IMR-90 (cell line): ENCODE data around the gene MYOCD. TPM values are rescaled to one million over a fixed set of nuclear protein-coding genes. Genes with fewer than 3 reads are reported as not detected.

Source experiments
- ATAC-seq: fragments of 200-7000 bp; cut with Tn5 transposase; 2 replicates; pipeline ENCODE4 v1.9.1; 2020; ENCODE audit warnings: low read depth, mild to moderate bottlenecking, moderate library complexity
- BruUV-seq: library from RNA; stranded (reverse); fragments of 400-500 nt; replicated peaks from 2 replicates; lab custom pipeline; 2021; lab: Mats Ljungman, UMichigan
- CTCF ChIA-PET: fragments of 300-600 bp; formaldehyde crosslinking; extraction: SDS; loops from one replicate; lab custom pipeline; 2021; ENCODE audit warnings: antibody characterized with exemption; lab: Yijun Ruan, JAX
- POLR2A ChIA-PET: fragments of 300-600 bp; sonication (Branson Sonifier 250); formaldehyde crosslinking; loops from one replicate; lab custom pipeline; 2022; ENCODE audit warnings: antibody characterized with exemption; ENCODE audit not compliant: unreplicated experiment; lab: Charles Lee
- DNase-seq: peaks from one replicate; pipeline ENCODE4 v3.0.0; 2013
- H2AFZ ChIP-seq: replicated peaks from 2 replicates; pipeline ENCODE3; 2013; ENCODE audit warnings: low read length, mild to moderate bottlenecking; ENCODE audit not compliant: poor library complexity
- H2AK5ac ChIP-seq: 2 replicates; pipeline ENCODE4 v1.6.1; 2013; ENCODE audit warnings: low read depth, low read length, inconsistent platforms
- H2AK9ac ChIP-seq: replicated peaks from 2 replicates; pipeline ENCODE3; 2013; ENCODE audit warnings: mild to moderate bottlenecking, low read depth, low read length, moderate library complexity; ENCODE audit not compliant: poor library complexity
- H2BK120ac ChIP-seq: 2 replicates; pipeline ENCODE4 v1.6.1; 2013; ENCODE audit warnings: low read depth, low read length, inconsistent platforms
- H2BK15ac ChIP-seq: 3 replicates; pipeline ENCODE4 v1.6.1; 2013; ENCODE audit warnings: low read depth, low read length, inconsistent platforms
- H2BK20ac ChIP-seq: 2 replicates; pipeline ENCODE4 v1.6.1; 2013; ENCODE audit warnings: low read depth, mild to moderate bottlenecking, inconsistent platforms, low read length, moderate library complexity
- H2BK5ac ChIP-seq: 2 replicates; pipeline ENCODE4 v1.6.1; 2013; ENCODE audit warnings: mild to moderate bottlenecking, low read depth, low read length, inconsistent platforms; ENCODE audit not compliant: poor library complexity, severe bottlenecking
- H3K14ac ChIP-seq: replicated peaks from 2 replicates; pipeline ENCODE4 v1.6.1; 2013; ENCODE audit warnings: low read depth, low read length, inconsistent platforms
- H3K18ac ChIP-seq: 2 replicates; pipeline ENCODE4 v1.6.1; 2013; ENCODE audit warnings: low read depth, low read length, control low read depth
- H3K23ac ChIP-seq: 2 replicates; pipeline ENCODE4 v1.6.1; 2013; ENCODE audit warnings: low read depth, low read length, inconsistent platforms
- H3K27ac ChIP-seq: 2 replicates; pipeline ENCODE4 v1.5.1; 2013; ENCODE audit warnings: mild to moderate bottlenecking, control low read depth, low read length; ENCODE audit not compliant: insufficient read depth
- H3K27me3 ChIP-seq: 2 replicates; pipeline ENCODE4 v1.6.1; 2013; ENCODE audit warnings: low read length; ENCODE audit not compliant: control insufficient read depth, insufficient read depth
- H3K36me3 ChIP-seq: 2 replicates; pipeline ENCODE4 v1.6.1; 2013; ENCODE audit warnings: low read length, mixed read lengths; ENCODE audit not compliant: control insufficient read depth, insufficient read depth
- H3K4ac ChIP-seq: 2 replicates; pipeline ENCODE4 v1.6.1; 2013; ENCODE audit warnings: low read depth, low read length, inconsistent platforms
- H3K4me1 ChIP-seq: 2 replicates; pipeline ENCODE4 v1.6.1; 2013; ENCODE audit warnings: low read length, mixed read lengths; ENCODE audit not compliant: control insufficient read depth, insufficient read depth
- H3K4me2 ChIP-seq: 2 replicates; pipeline ENCODE4 v1.6.1; 2013; ENCODE audit warnings: low read depth, mild to moderate bottlenecking, control low read depth, low read length, moderate library complexity
- H3K4me3 ChIP-seq: 2 replicates; pipeline ENCODE4 v1.5.1; 2013; ENCODE audit warnings: low read depth, mild to moderate bottlenecking, control low read depth, low read length, moderate library complexity; ENCODE audit not compliant: insufficient read depth
- H3K56ac ChIP-seq: 2 replicates; pipeline ENCODE4 v1.6.1; 2013; ENCODE audit warnings: low read length, inconsistent platforms; ENCODE audit not compliant: insufficient read depth; ENCODE audit errors: extremely low read depth
- H3K79me1 ChIP-seq, 2 experiments: 2 replicates each; pipeline ENCODE4 v1.6.1; 2013; ENCODE audit warnings: low read length in 2 of 2, inconsistent platforms in 1 of 2, low read depth in 1 of 2
- H3K9ac ChIP-seq: 2 replicates; pipeline ENCODE4 v1.6.1; 2013; ENCODE audit warnings: low read depth, low read length, control low read depth
- H3K9me1 ChIP-seq: 2 replicates; pipeline ENCODE4 v1.6.1; 2013; ENCODE audit warnings: low read length, inconsistent platforms; ENCODE audit not compliant: insufficient read depth
- H3K9me3 ChIP-seq: 2 replicates; pipeline ENCODE4 v1.6.1; 2013; ENCODE audit warnings: low read length; ENCODE audit not compliant: control insufficient read depth, insufficient read depth
- H4K20me1 ChIP-seq: 2 replicates; pipeline ENCODE4 v1.6.1; 2013; ENCODE audit warnings: low read length, inconsistent platforms; ENCODE audit not compliant: insufficient read depth
- H4K5ac ChIP-seq: 2 replicates; pipeline ENCODE4 v1.6.1; 2013; ENCODE audit warnings: mild to moderate bottlenecking, low read depth, low read length, control low read depth
- H4K8ac ChIP-seq, 2 experiments: 2 replicates each; pipeline ENCODE4 v1.6.1; 2013; ENCODE audit warnings: low read depth in 2 of 2, low read length in 2 of 2, control low read depth in 1 of 2, inconsistent platforms in 1 of 2
- H4K91ac ChIP-seq: 2 replicates; pipeline ENCODE4 v1.6.1; 2013; ENCODE audit warnings: low read depth, low read length, inconsistent platforms; ENCODE audit not compliant: insufficient read depth
- ELK1 ChIP-seq: fragments of 150-350 bp; IDR thresholded peaks from 2 replicates; pipeline ENCODE4 v1.6.1; 2016; ENCODE audit warnings: low read depth, mild to moderate bottlenecking, low read length, moderate library complexity, borderline replicate concordance
- MAFK ChIP-seq: IDR thresholded peaks from 2 replicates; pipeline ENCODE4 v1.6.1; 2012; ENCODE audit warnings: low read depth, low read length, improper control_type of control experiment
- MXI1 ChIP-seq: IDR thresholded peaks from 2 replicates; pipeline ENCODE4 v1.6.1; 2012; ENCODE audit warnings: low read depth, mild to moderate bottlenecking, low read length, moderate library complexity, borderline replicate concordance
- POLR2A ChIP-seq: IDR thresholded peaks from 2 replicates; pipeline ENCODE4 v1.6.1; 2012; ENCODE audit warnings: mild to moderate bottlenecking, low read depth, low read length
- RAD21 ChIP-seq: IDR thresholded peaks from 2 replicates; pipeline ENCODE4 v1.6.1; 2012; ENCODE audit warnings: low read length, improper control_type of control experiment
- RCOR1 ChIP-seq: IDR thresholded peaks from 2 replicates; pipeline ENCODE4 v1.6.1; 2012; ENCODE audit warnings: mild to moderate bottlenecking, low read length, improper control_type of control experiment; ENCODE audit not compliant: insufficient replicate concordance
- SMC3 ChIP-seq: fragments of 150-350 bp; IDR thresholded peaks from 2 replicates; pipeline ENCODE4 v1.6.1; 2016; ENCODE audit warnings: low read depth, mild to moderate bottlenecking, antibody characterized with exemption, low read length, moderate library complexity
- WGBS, 2 experiments: methylation state at CpG; one replicate each; pipeline versions ENCODE4 v1.1.5 to v1.1.7; 2013; ENCODE audit warnings: missing lambda C conversion rate in 2 of 2; ENCODE audit not compliant: insufficient read length in 1 of 2; ENCODE audit errors: extremely low coverage in 2 of 2; 5-methylcytosine and 5-hydroxymethylcytosine counted together
- dilution Hi-C: fragments of 300-500 bp; cut with HindIII; formaldehyde crosslinking; loops from one replicate; pipeline ENCODE4 v1.14.3; 2018; ENCODE audit warnings: low sequenced_read_pairs; ENCODE audit not compliant: unreplicated experiment
- in situ Hi-C: fragments of 300-500 bp; cut with MboI; formaldehyde crosslinking; loops from 3 replicates; pipeline ENCODE4 v1.14.3; 2019; ENCODE audit warnings: low sequenced_read_pairs, inconsistent platforms, mixed read lengths
- intact Hi-C: fragments of 100-400 bp; cut with micrococcal nuclease; formaldehyde crosslinking; loops from 2 replicates; pipeline ENCODE4 v1.10.0; 2022
- polyA plus RNA-seq, 3 experiments: library from polyadenylated mRNA; depleted of rRNA; stranded (reverse); fragments of >200 nt; gene quantifications; 2 replicates each; pipeline ENCODE4 v1.2.3, GENCODE V29; 2012; ENCODE audit warnings: low replicate concordance in 1 of 3
- total RNA-seq: library from RNA; depleted of rRNA; stranded (reverse); fragments of >200 nt; gene quantifications from 2 replicates; pipeline ENCODE4 v1.2.3, GENCODE V29; 2012
- TF ChIP-seq, protein P1 (sequence below): conservative IDR thresholded peaks from 2 replicates; pipeline ENCODE4 v1.5.1; 2012; ENCODE audit warnings: mild to moderate bottlenecking, low read depth, low read length, improper control_type of control experiment

The MYOCD gene
- total and polyA plus RNA-seq, 2 of the 4 experiments (the other 2 are of a cell fraction) = 10.6 to 20.1 TPM

GRCh38 chr17:12619459-12620199 is 46.1 kb upstream of the MYOCD start (continued):
- TF ChIP-seq RCOR1 = no peak

GRCh38 chr17:12620200-12620720 is 45.4 kb upstream of the MYOCD start:
- dilution Hi-C loops = no loop called here
- CTCF ChIA-PET = interaction anchor here (0.5 to 1.4 kb wide), 3 partner anchors 75 to 430 kb away, joined by 3 to 5 read pairs (median 3); no protein-coding TSS in a partner anchor

More at GRCh38 chr17:12620200-12620720, 45.4 kb upstream of the MYOCD start:
- peaks cover 0 to 3% of the 10 kb centered on the region in 2 experiments; a peak in 1 of 4 replicates for H3K79me1 ChIP-seq
- peak overlapping the region; percentile 99; the same call in 1 of the 2 replicates for H4K91ac ChIP-seq
- H3K4me2 ChIP-seq = peak overlapping the region; percentile 23; the same call in 1 of the 2 replicates
- H3K18ac ChIP-seq = peak overlapping the region; percentile 90
- H3K36me3 ChIP-seq = no peaks in the 10 kb centered on the region
- peak overlapping the region; percentile 55 for H3K14ac ChIP-seq
- no peaks in the 10 kb centered on the region for H3K9me3 ChIP-seq
- peaks cover 9% of the 10 kb centered on the region for H3K9me1 ChIP-seq
- no peak overlapping the region for H2AFZ ChIP-seq
- BruUV-seq = no TSS peak
- H3K27ac ChIP-seq = peak overlapping the region; percentile 20; the same call in 1 of the 2 replicates
- no peaks in the 10 kb centered on the region for H3K27me3 ChIP-seq
- intact Hi-C loops = no loop called here
- H2BK20ac ChIP-seq = peak overlapping the region; percentile 98
- peak overlapping the region; percentile 88 to 98; a peak in 3 of 4 replicates for H4K8ac ChIP-seq
- in situ Hi-C loops = no loop called here
- H2BK120ac ChIP-seq = peak overlapping the region; percentile 96
- no peaks in the 10 kb centered on the region for H4K20me1 ChIP-seq
- H4K5ac ChIP-seq = peak overlapping the region; percentile 33; the same call in 1 of the 2 replicates
- H3K23ac ChIP-seq = peak overlapping the region; percentile 73; the same call in 1 of the 2 replicates
- H2AK5ac ChIP-seq = peak overlapping the region; percentile 5; the same call in 1 of the 2 replicates
- WGBS, 2 experiments = no CpG with 5 or more reads among the region's 5 CpGs
- H3K4ac ChIP-seq = peak overlapping the region; percentile 96
- no peak overlapping the region for H3K9ac ChIP-seq
- peak overlapping the region; percentile 97 for H2BK5ac ChIP-seq
- peak; percentile 80 for DNase-seq
- no peak overlapping the region for H2AK9ac ChIP-seq
- no peak for TF ChIP-seq ELK1
- TF ChIP-seq SMC3 = peak; percentile 17; the same call in 1 of the 2 replicates
- no peak for TF ChIP-seq MXI1
- 0 out of 2 replicates have a peak, but pooled peaks have one; percentile 15 for TF ChIP-seq POLR2A
- TF ChIP-seq, protein P1, sequence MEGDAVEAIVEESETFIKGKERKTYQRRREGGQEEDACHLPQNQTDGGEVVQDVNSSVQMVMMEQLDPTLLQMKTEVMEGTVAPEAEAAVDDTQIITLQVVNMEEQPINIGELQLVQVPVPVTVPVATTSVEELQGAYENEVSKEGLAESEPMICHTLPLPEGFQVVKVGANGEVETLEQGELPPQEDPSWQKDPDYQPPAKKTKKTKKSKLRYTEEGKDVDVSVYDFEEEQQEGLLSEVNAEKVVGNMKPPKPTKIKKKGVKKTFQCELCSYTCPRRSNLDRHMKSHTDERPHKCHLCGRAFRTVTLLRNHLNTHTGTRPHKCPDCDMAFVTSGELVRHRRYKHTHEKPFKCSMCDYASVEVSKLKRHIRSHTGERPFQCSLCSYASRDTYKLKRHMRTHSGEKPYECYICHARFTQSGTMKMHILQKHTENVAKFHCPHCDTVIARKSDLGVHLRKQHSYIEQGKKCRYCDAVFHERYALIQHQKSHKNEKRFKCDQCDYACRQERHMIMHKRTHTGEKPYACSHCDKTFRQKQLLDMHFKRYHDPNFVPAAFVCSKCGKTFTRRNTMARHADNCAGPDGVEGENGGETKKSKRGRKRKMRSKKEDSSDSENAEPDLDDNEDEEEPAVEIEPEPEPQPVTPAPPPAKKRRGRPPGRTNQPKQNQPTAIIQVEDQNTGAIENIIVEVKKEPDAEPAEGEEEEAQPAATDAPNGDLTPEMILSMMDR = no peak
- no peak for TF ChIP-seq RAD21
- peak; percentile 27; the same call in 1 of the 2 replicates for TF ChIP-seq MAFK
- peaks cover 10% of the 10 kb centered on the region for H3K4me1 ChIP-seq
- peak; percentile 59 for ATAC-seq
- peak overlapping the region; percentile 71; the same call in 1 of the 2 replicates for H3K56ac ChIP-seq
- POLR2A ChIA-PET = no interaction called here
- peak overlapping the region; percentile 89; the same call in 2 of the 3 replicates for H2BK15ac ChIP-seq
- H3K4me3 ChIP-seq = no peak overlapping the region
